ENCODE results near the gene LONRF2.
"Not testable (repeated sequence)": the region's sequence is repeated elsewhere in the genome, so short reads cannot be mapped to it uniquely, and the experiment has no call there.

Gene LONRF2

DNA sequence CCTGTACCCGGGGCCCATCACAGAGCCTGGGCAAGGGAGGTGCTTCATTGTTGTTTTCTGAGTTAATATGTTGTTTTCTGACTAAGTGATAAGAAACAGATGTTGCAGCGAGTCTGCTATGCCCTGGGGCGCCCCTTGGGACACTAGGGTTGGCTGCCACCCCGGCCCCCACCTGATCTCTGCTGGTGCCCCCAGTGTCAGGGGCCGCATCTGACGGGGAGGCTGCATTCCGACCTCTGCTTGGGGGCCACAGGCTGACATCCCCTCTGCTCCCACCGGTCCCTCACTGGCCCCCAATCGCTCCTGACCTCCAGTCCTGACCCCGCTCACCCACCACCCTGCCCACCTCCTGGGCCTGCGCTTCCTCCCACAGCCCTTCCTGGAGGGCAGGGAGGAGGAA, 65.9 kb downstream of the LONRF2 start:
- peaks cover 5 to 30% (median 20%) of the 10 kb centered on the region in 10 experiments for H3K4me1 ChIP-seq
- H3K9ac ChIP-seq: peak overlapping the region in 3 of 11 experiments; percentile 7 to 25 (median 22); a peak in 2 of 22 replicates
- peak overlapping the region in 10 of 11 experiments; percentile 13 to 83 (median 72); a peak in 19 of 22 replicates for H3K4me2 ChIP-seq
- H3K27ac ChIP-seq: no peak overlapping the region; a peak in 1 of 22 replicates
- no peaks in the 10 kb centered on the region for H4K20me1 ChIP-seq
- no peaks in the 10 kb centered on the region for H3K36me3 ChIP-seq
- H3K4me3 ChIP-seq: no peak overlapping the region
- no peak for TF ChIP-seq Cebpa-rat (IDR thresholded peaks at IDR 0.05)
- H3K9me3 ChIP-seq (replicated peaks in 1 of 11): peaks cover 0 to 6% (median 0%) of the 10 kb centered on the region in 11 experiments; a peak in 1 of 22 replicates
- H3K27me3 ChIP-seq: no peaks in the 10 kb centered on the region

DNA sequence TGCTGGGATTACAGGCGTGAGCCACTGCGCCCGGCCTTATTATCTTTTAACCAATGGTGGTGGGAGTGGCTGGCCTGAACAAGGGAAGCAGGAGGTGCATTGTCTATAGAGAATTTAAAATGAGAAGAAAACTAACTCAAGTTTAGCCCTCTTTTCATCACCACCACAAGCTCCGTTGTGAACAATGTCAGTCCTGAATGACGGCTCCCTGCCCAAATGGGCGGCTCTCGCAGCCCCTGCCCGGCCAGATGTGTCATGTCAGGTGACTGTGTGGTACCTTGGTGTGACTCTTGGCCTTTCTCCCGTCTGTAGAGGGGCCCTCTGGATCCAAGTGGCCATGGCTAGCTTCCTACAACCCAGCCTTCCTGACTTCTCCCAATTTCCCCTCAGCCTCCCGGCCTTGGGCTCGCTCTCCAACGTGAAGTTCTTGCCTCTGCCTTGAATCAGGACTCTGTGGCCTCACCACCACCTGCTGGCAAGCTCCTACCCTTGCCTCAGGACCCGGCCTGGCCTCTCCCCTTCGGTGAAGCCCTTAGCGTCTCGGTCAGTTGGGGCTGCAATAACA, 67.6 kb downstream of the LONRF2 start:
- Histone ChIP-seq H3K9ac (no peak overlapping the region), H3K36me3 (no peaks in the 10 kb centered on the region), H3K27ac (no peak overlapping the region), H3K4me2 (no peak overlapping the region), H4K20me1 (no peaks in the 10 kb centered on the region), H3K4me1 (peaks cover 0 to 31% (median 21%) of the 10 kb centered on the region in 10 experiments; a peak in 17 of 20 replicates), H3K9me3 (replicated peaks in 1 of 11) (peaks cover 0 to 6% (median 0%) of the 10 kb centered on the region in 11 experiments; a peak in 1 of 22 replicates), H3K27me3 (no peaks in the 10 kb centered on the region), H3K4me3 (no peak overlapping the region)
- no peak for TF ChIP-seq Cebpa-rat (IDR thresholded peaks at IDR 0.05)

DNA sequence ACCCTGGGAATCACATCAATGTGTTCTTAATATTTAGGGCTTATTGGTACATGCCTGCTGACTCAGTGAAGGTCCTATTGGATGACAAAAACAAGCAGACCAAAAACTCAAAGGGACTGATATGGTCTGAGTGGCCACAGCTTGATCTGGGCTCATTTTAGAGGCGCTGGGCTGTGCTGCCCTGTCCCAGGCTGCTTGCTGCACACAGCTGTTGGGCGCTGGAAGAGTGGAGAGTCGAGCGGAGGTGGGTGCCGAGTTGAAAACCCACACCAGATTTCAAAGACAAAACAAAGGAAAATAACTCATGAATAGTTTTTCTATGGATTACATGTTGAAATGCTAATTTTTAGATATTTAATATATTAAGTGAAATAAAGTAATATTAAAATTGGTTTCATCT, 68.5 kb downstream of the LONRF2 start:
- H3K9ac ChIP-seq: no peak overlapping the region
- no peak overlapping the region for H3K4me3 ChIP-seq
- H3K4me2 ChIP-seq: peak overlapping the region in 8 of 11 experiments; percentile 8 to 62 (median 49); a peak in 13 of 22 replicates
- H3K36me3 ChIP-seq: no peaks in the 10 kb centered on the region
- H4K20me1 ChIP-seq: no peaks in the 10 kb centered on the region
- H3K27me3 ChIP-seq: no peaks in the 10 kb centered on the region
- H3K9me3 ChIP-seq (replicated peaks in 1 of 11): peaks cover 0 to 6% (median 0%) of the 10 kb centered on the region in 11 experiments; a peak in 1 of 22 replicates
- TF ChIP-seq Cebpa-rat (IDR thresholded peaks at IDR 0.05): no peak
- H3K27ac ChIP-seq: no peak overlapping the region
- H3K4me1 ChIP-seq: peaks cover 0 to 40% (median 30%) of the 10 kb centered on the region in 10 experiments; a peak in 17 of 20 replicates

DNA sequence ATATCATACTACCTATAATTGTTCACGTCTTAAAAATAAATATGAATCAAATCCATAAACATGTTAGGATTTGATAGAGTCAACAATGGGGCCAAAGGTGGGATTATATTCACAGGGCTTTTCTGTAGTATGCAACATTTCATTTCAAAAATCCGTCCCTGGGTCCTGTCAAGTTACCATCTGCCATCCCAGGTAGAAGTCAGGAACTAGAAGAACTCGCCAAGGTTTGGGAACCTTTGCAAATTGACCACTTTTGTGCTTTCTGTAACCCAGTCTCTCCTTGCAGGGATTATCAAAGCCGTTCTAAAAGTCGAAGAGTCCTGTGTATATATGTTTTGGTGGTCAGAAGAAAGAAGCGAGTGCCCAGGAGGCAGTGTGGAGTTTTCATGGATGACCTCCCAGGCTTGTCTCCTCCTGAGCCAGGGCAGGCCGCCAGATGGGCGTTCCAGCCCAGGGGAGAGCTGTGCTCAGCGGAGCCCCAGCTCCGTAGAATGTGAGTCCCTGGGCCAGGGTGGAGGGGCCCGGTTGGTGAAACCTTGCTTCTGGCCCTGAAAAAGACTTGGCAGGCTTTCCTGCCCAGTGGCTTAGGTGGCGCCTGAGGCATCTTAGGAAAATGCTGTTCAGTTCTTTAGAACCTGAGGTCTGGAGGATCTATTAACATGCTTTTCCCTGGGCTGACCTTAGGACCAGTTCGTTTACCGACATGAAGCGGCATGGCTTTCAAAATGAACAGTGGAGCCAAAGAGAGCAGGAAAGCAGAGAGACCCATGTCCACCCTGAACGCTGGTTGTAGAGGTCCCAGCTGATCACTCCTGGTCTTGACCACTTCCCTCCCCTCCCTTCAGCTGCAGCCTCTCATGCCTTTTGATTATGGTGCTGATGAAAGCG, 69.2 kb downstream of the LONRF2 start:
- 0 out of 22 replicates have a peak overlapping the region, but pooled peaks of 1 of the 11 experiments have one; percentile 38 for H3K9ac ChIP-seq
- peaks cover 0 to 6% (median 0%) of the 10 kb centered on the region in 11 experiments; a peak in 1 of 22 replicates for H3K9me3 ChIP-seq (replicated peaks in 1 of 11)
- no peaks in the 10 kb centered on the region for H3K27me3 ChIP-seq
- peak overlapping the region in 8 of 11 experiments; percentile 8 to 62 (median 49); a peak in 15 of 22 replicates for H3K4me2 ChIP-seq
- H3K36me3 ChIP-seq: no peaks in the 10 kb centered on the region
- TF ChIP-seq Cebpa-rat (IDR thresholded peaks at IDR 0.05): no peak
- peaks cover 0 to 48% (median 38%) of the 10 kb centered on the region in 10 experiments; a peak in 17 of 20 replicates for H3K4me1 ChIP-seq
- no peak overlapping the region for H3K27ac ChIP-seq
- H3K4me3 ChIP-seq: no peak overlapping the region
- no peaks in the 10 kb centered on the region for H4K20me1 ChIP-seq

DNA sequence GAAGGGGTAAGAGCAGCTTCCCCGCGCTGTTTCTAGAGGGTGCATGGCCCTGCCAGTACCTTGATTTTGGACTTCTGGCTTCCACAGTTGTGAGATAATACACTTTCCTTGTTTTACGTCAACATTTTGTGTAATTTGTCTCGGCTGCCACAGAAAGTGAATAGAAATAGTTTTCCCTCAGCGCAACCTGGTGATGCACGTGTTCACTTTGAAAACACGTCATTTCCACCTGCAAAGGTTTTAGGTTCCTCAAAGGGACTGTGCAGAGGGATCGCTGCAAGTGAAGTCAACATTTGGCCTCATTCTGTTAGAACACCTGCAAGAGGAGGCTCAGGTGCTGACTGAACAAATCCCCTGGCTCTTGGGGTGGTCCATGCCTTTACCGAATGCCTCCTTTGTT, 71.7 kb downstream of the LONRF2 start:
- Histone ChIP-seq H3K4me3 (no peak overlapping the region), H3K27ac (no peak overlapping the region), H3K27me3 (no peaks in the 10 kb centered on the region), H3K4me2 (no peak overlapping the region), H3K9ac (no peak overlapping the region), H3K4me1 (peaks cover 21 to 59% (median 52%) of the 10 kb centered on the region in 10 experiments), H3K9me3 (replicated peaks in 1 of 11) (no peaks in the 10 kb centered on the region), H3K36me3 (no peaks in the 10 kb centered on the region), H4K20me1 (no peaks in the 10 kb centered on the region)
- no peak for TF ChIP-seq Cebpa-rat (IDR thresholded peaks at IDR 0.05)

DNA sequence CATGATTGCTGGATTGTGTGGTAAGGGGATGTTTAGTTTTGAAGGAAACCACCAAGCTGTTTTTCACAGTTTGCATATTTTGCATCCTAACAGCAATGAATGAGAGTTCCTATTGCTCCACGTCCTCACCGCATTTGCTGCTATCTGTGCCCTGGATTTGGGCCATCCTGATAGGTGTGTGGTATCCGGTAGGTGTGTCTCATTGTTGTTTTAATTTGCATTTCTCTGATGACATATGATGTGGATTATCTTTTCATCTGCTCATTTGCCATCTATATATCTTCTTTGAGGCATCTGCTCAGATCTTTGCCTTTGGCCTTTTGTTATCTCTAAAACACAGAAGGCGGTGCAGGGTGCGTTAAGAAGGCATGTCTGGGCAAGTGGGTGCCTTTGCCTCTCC, 73.3 kb downstream of the LONRF2 start:
- Histone ChIP-seq H3K4me1 (peaks cover 38 to 71% (median 62%) of the 10 kb centered on the region in 10 experiments), H3K27me3 (no peaks in the 10 kb centered on the region), H3K27ac (peak overlapping the region in 5 of 11 experiments; percentile 74 to 85 (median 84); a peak in 7 of 22 replicates), H3K9ac (no peak overlapping the region), H3K4me2 (peak overlapping the region in 8 of 11 experiments; percentile 77 to 91 (median 82); a peak in 17 of 22 replicates), H3K36me3 (no peaks in the 10 kb centered on the region), H3K9me3 (replicated peaks in 1 of 11) (no peaks in the 10 kb centered on the region), H4K20me1 (no peaks in the 10 kb centered on the region), H3K4me3 (no peak overlapping the region)
- no peak for TF ChIP-seq Cebpa-rat (IDR thresholded peaks at IDR 0.05)

DNA sequence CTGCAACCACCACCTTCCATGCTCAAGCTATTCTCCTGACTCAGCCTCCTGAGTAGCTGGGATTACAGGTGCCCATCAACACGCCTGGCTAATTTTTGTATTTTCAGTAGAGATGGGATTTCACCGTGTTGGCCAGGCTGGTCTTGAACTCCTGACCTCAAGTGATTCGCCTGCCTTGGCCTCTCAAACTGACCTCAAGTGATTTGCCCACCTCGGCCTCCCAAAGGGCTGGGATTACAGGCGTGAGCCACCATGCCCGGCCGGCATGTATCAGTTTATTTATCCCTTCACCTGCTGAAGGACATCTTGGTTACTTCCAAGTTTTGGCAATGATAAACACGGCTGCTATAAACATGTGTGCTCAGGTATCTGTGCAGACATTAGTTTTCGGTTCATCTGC, 73.7 kb downstream of the LONRF2 start:
- peaks cover 42 to 71% (median 62%) of the 10 kb centered on the region in 10 experiments for H3K4me1 ChIP-seq
- H3K4me2 ChIP-seq: peak overlapping the region in 8 of 11 experiments; percentile 77 to 91 (median 82); a peak in 17 of 22 replicates
- not testable (repeated sequence) for H3K36me3 ChIP-seq; H3K9me3 ChIP-seq (replicated peaks in 1 of 11); H3K4me3 ChIP-seq; H3K27me3 ChIP-seq; H4K20me1 ChIP-seq
- H3K9ac ChIP-seq: peak overlapping the region in 1 of 11 experiments; percentile 52; a peak in 2 of 22 replicates
- peak overlapping the region in 8 of 11 experiments; percentile 50 to 85 (median 78); a peak in 13 of 22 replicates for H3K27ac ChIP-seq

DNA sequence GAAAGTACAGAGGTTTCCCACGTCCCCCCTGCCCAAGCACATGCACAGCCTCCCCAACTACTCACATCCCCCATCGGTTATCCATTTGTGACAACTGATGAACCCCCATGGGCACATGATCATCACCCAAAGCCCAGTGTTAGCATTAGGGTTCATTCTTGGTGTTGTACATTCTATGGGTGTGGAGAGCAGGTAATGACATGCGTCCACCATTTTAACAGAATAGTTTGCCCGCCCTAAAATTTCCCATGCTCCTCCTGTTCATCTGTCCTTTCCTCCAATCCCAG, 74.3 kb downstream of the LONRF2 start:
- Histone ChIP-seq H3K27me3 (no peaks in the 10 kb centered on the region), H3K36me3 (no peaks in the 10 kb centered on the region), H3K4me1 (peaks cover 47 to 71% (median 62%) of the 10 kb centered on the region in 10 experiments), H3K27ac (peak overlapping the region in 9 of 11 experiments; percentile 16 to 85 (median 74); a peak in 17 of 22 replicates), H3K9me3 (replicated peaks in 1 of 11) (no peaks in the 10 kb centered on the region), H4K20me1 (no peaks in the 10 kb centered on the region), H3K4me3 (0 out of 20 replicates have a peak overlapping the region, but pooled peaks of 1 of the 10 experiments have one; percentile 38), H3K9ac (peak overlapping the region in 7 of 11 experiments; percentile 37 to 69 (median 52); a peak in 9 of 22 replicates), H3K4me2 (peak overlapping the region in 10 of 11 experiments; percentile 60 to 91 (median 79); a peak in 19 of 22 replicates)
- TF ChIP-seq Cebpa-rat (IDR thresholded peaks at IDR 0.05): no peak; a peak in 1 of 22 replicates

Data from BLaER1 treated with 17β-estradiol and CSF1 and Interleukin-3, amounts not matched to agents 10 nM and 100 nM (cell line).